H1 (cell line): ENCODE results near the gene SLC27A2. TPM values are rescaled to one million over a fixed set of nuclear protein-coding genes. Genes with fewer than 3 reads are reported as not detected.

Experiments used
- CBX8 ChIP-seq: fragments of 300-800, 300-1000 bp; sonication (generic); IDR thresholded peaks from 2 replicates; pipeline ENCODE4 v1.7.1; 2016; ENCODE audit warnings: low read depth, low read length, borderline replicate concordance
- CEBPB ChIP-seq: IDR thresholded peaks from 2 replicates; pipeline ENCODE4 v1.6.1; 2012; ENCODE audit warnings: low read depth, low read length
- polyA plus RNA-seq, 7 experiments: library from polyadenylated mRNA; depleted of rRNA in 3 of 7; stranded (reverse) in 5 of 7; unstranded in 2 of 7; fragments of >200 nt in 5 of 7; fragments of 200-250 nt in 2 of 7; gene quantifications; 1 replicate in 5 of 7; 2 replicates in 1 of 7; 4 replicates in 1 of 7; pipeline versions ENCODE4 v1.2.1 to v1.2.3, GENCODE V29; 2011 to 2013; ENCODE audit warnings: missing spikeins in 2 of 7, mixed read lengths in 2 of 7
- total RNA-seq: library from RNA; stranded (reverse); fragmentation: NEBNext Ultra II Directional; extraction: Animal tissue kit (Norgen Biotek cat#: 25700); gene quantifications from 2 replicates; pipeline ENCODE4 v1.2.1, GENCODE V29; 2021
- TF ChIP-seq, protein P1 (sequence below): IDR thresholded peaks from 2 replicates; pipeline ENCODE4 v1.6.1; 2012; ENCODE audit warnings: inconsistent platforms

Gene SLC27A2
- total and polyA plus RNA-seq, 2 of the 8 experiments (the other 6 are each of a cell fraction or from before 2014, with no cell fraction given): 5.6 to 5.8 TPM

- TF ChIP-seq, protein P1, sequence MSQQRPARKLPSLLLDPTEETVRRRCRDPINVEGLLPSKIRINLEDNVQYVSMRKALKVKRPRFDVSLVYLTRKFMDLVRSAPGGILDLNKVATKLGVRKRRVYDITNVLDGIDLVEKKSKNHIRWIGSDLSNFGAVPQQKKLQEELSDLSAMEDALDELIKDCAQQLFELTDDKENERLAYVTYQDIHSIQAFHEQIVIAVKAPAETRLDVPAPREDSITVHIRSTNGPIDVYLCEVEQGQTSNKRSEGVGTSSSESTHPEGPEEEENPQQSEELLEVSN: no peak
- no peak for TF ChIP-seq CBX8
- no peak for TF ChIP-seq CEBPB
Observed at GRCh38 chr15:50180582-50180981, 1.4 kb upstream of the SLC27A2 start (continued).
